KG1 (cell line): ENCODE measurements around the gene PTPRN.
A peak's percentile ranks its signal among the peaks of the same experiment; 100 is the strongest.
"Not testable (repeated sequence)": the region's sequence is repeated elsewhere in the genome, so short reads cannot be mapped to it uniquely, and the experiment has no call there.

Experiments
- DNase-seq: peaks from one replicate; lab custom pipeline; 2025; lab: John Stamatoyannopoulos, UW

PTPRN gene

GRCh38 chr2:219309278-219309677 is at the start of gene PTPRN:
Gene PTPRN, minus strand, starts transcription at chr2:219309401. Its CDS starts 69 bp downstream, at chr2:219309332.
- DNase-seq = no peak

- no peak for DNase-seq
These were observed 49.2 kb upstream of the PTPRN start for GRCh38 chr2:219358170-219359075.

GRCh38 chr2:219356834-219357233 is 47.6 kb upstream of the PTPRN start:
- no peak for DNase-seq

GRCh38 chr2:219354582-219354981 is 45.4 kb upstream of the PTPRN start:
- DNase-seq = no peak

- no peak for DNase-seq
These were observed 43.9 kb upstream of the PTPRN start for GRCh38 chr2:219353129-219353528.

GRCh38 chr2:219352448-219353023 is 43.3 kb upstream of the PTPRN start:
- peak; percentile 66 for DNase-seq

- DNase-seq = no peak
These were observed 41.6 kb upstream of the PTPRN start for GRCh38 chr2:219350710-219351221.

GRCh38 chr2:219350215-219350614 is 41.0 kb upstream of the PTPRN start:
- DNase-seq = no peak

- no peak for DNase-seq
These were observed 35.7 kb upstream of the PTPRN start for GRCh38 chr2:219344751-219345430.

GRCh38 chr2:219335373-219335786 is 26.2 kb upstream of the PTPRN start:
- no peak for DNase-seq

GRCh38 chr2:219334076-219334475 is 24.9 kb upstream of the PTPRN start:
- no peak for DNase-seq

- DNase-seq = no peak
These were observed 23.3 kb upstream of the PTPRN start, which contains the start of gene RESP18 for GRCh38 chr2:219332542-219332941. Gene RESP18, minus strand, starts transcription at chr2:219332744.

GRCh38 chr2:219331560-219332213 is 22.5 kb upstream of the PTPRN start:
- DNase-seq = no peak

- no peak for DNase-seq
These were observed 18.5 kb upstream of the PTPRN start for GRCh38 chr2:219327719-219328118.

- DNase-seq = no peak
These were observed 16.6 kb upstream of the PTPRN start for GRCh38 chr2:219325657-219326315.

GRCh38 chr2:219325136-219325535 is 15.9 kb upstream of the PTPRN start:
- no peak for DNase-seq

- no peak for DNase-seq
These were observed 14.2 kb upstream of the PTPRN start for GRCh38 chr2:219323434-219323833.

- DNase-seq = no peak
These were observed 5.7 kb upstream of the PTPRN start for GRCh38 chr2:219314804-219315468.

- not testable (repeated sequence) for DNase-seq
These were observed 3.6 kb upstream of the PTPRN start for GRCh38 chr2:219312683-219313263.
